NB4 (cell line): Measurements from ENCODE around the gene CD226.

Experiments used
- DNase-seq: peaks from one replicate; pipeline ENCODE4 v3.0.0; 2010; ENCODE audit warnings: low read depth
- H3K4me3 ChIP-seq: one replicate; pipeline ENCODE4 v1.5.1; 2011; ENCODE audit warnings: mild to moderate bottlenecking, low read depth, low read length, moderate library complexity
- MYC ChIP-seq: IDR thresholded peaks from 2 replicates; pipeline ENCODE4 v1.6.1; 2011; ENCODE audit warnings: low read depth, low read length
- POLR2A ChIP-seq: IDR thresholded peaks from 2 replicates; pipeline ENCODE4 v1.6.1; 2011; ENCODE audit warnings: mild to moderate bottlenecking; ENCODE audit not compliant: insufficient read length; ENCODE audit errors: extremely low read depth
- TF ChIP-seq, protein P1 (sequence below): IDR thresholded peaks from one replicate; pipeline ENCODE4 v1.5.1; 2012; ENCODE audit warnings: low read depth, low read length
- TF ChIP-seq, protein P2 (sequence below): IDR thresholded peaks from 2 replicates; pipeline ENCODE4 v1.6.1; 2011; ENCODE audit warnings: low read depth, low read length

The CD226 gene

DNA sequence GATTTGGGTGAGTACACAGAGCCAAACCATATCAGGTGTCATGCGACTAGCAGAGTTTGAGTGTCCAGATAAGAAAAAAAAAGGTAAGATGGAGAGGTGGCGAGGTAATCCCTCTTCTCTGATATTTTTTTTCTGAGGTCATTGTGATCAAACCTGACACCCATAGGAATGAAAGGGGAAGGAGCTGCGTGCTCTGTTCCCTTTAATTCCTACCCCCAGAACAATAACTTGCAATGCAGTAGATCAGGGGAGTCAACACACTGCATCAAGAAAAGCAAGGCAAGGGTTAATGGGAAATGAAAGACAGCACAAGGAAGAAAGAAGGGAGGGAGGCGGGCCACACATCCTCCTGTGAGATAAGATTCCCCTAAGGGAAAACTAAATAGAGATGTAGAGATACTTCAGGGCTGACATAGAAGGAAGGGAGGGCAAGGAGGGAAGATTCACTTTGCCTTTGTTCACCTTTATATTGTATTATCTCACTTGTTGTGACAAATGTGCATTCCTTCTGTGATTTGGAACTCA is 132.8 kb downstream of the CD226 start:
- DNase-seq, result no peak
- TF ChIP-seq POLR2A (no peak), MYC (no peak)
- TF ChIP-seq, protein P1, sequence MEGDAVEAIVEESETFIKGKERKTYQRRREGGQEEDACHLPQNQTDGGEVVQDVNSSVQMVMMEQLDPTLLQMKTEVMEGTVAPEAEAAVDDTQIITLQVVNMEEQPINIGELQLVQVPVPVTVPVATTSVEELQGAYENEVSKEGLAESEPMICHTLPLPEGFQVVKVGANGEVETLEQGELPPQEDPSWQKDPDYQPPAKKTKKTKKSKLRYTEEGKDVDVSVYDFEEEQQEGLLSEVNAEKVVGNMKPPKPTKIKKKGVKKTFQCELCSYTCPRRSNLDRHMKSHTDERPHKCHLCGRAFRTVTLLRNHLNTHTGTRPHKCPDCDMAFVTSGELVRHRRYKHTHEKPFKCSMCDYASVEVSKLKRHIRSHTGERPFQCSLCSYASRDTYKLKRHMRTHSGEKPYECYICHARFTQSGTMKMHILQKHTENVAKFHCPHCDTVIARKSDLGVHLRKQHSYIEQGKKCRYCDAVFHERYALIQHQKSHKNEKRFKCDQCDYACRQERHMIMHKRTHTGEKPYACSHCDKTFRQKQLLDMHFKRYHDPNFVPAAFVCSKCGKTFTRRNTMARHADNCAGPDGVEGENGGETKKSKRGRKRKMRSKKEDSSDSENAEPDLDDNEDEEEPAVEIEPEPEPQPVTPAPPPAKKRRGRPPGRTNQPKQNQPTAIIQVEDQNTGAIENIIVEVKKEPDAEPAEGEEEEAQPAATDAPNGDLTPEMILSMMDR, result no peak
- H3K4me3 ChIP-seq, result no peak overlapping the region

DNA sequence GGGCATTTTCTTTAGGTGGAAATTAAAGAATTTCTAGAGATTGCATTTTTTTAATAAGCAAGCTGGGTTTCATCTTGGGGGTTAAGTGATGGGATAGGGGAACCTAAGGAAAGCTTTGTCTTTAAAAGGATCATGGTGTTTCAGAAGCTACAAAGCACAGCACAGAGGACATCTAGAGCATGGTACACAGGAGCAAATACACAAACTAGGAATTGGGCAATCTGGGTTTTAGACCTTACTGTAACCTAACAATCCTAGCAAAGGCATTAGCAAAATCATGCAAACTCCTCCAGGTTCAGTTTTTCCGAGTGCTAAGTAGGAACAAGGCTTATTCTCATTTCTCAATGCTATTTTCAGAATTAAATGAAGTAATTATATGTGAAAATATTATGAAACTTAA is 134.1 kb downstream of the CD226 start:
- TF ChIP-seq, protein P1, result no peak
- TF ChIP-seq, protein P2, sequence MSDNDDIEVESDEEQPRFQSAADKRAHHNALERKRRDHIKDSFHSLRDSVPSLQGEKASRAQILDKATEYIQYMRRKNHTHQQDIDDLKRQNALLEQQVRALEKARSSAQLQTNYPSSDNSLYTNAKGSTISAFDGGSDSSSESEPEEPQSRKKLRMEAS, result no peak
- no peak for TF ChIP-seq MYC
- no peak for TF ChIP-seq POLR2A
- no peak overlapping the region for H3K4me3 ChIP-seq
- no peak for DNase-seq

DNA sequence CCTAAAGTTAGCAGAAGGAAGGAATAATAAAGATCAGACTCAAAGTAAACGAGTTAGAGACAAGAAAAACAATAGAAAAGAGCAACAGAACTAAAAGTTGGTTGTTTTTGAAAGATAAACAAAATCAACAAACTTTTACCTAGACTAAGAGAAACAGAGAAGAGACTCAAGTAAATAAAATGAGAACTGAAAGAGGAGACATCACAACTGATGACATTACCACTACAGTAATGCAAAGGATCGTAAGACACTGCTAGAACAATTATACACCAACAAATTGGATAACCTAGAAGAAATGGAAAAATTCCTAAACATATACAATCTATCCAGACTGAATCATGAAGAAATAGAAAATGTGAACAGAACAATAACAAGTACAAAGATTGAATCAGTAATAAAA is 139.3 kb downstream of the CD226 start:
- no peak for TF ChIP-seq MYC
- TF ChIP-seq, protein P1, result no peak
- TF ChIP-seq, protein P2, result no peak
- no peak for TF ChIP-seq POLR2A
- no peak for DNase-seq
- H3K4me3 ChIP-seq, result no peak overlapping the region

DNA sequence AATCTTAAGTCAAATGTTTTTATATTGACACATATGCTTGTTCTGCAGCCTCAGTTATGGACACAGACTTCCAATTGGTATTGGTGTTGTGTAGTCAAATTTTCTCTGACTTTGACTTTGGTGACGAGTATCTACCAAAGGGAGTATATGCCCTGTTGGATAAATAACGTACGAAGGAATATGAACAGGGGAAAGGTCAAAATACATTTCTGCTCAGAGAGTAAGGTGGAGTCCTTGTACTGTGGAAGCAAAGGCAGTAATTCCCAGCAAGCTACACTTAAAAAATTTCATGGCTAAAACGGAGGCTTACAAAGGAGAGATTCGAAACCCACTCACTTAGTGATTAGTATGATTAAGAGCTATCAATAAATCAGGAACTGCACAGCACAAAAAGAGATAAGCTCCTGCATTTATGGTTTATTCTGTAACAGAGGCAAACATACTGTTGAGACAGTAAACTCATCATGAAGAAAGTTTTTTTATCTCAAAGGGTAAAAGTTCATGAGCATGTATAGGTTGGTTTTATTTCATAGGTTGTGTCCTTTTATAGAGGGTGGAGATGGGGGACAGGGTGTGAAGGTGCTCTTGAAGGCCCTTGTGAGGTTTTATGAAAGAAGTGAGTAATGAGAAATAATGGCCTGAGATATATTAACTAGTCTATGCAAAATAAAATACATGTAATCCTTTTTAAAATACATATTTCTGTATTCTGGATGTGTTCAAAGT is 142.7 kb downstream of the CD226 start:
- DNase-seq, result no peak
- H3K4me3 ChIP-seq, result no peak overlapping the region
- TF ChIP-seq, protein P2, result no peak
- TF ChIP-seq MYC, result no peak
- TF ChIP-seq, protein P1, result no peak
- TF ChIP-seq POLR2A, result no peak
